GM12872 (cell line): ENCODE data around the gene MPRIP.

Experiments
- TF ChIP-seq, protein P1 (sequence below): IDR thresholded peaks from 3 replicates; pipeline ENCODE4 v1.5.1; 2011; ENCODE audit warnings: low read depth, mild to moderate bottlenecking, low read length, moderate library complexity; ENCODE audit not compliant: insufficient read depth

The MPRIP gene

DNA sequence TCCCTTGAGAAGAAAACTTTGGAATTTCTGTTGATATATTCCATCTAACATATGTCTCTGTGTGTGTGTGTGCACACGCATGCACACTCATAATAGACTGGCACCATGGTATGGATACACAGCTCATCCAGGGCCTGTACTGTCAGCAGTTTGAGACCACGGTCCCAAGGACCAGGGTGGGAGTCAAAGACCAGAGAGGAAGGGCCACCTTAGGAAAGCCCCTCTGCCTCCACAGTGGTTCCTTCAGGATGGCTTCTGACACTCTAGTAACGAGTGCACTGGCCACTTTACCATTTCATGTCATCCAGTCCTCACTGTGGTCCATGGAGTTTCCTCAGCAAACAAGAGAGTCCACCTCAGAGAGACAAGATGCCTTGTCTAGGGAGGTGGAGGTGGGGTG lies 82.1 kb downstream of the MPRIP start:
- TF ChIP-seq, protein P1, sequence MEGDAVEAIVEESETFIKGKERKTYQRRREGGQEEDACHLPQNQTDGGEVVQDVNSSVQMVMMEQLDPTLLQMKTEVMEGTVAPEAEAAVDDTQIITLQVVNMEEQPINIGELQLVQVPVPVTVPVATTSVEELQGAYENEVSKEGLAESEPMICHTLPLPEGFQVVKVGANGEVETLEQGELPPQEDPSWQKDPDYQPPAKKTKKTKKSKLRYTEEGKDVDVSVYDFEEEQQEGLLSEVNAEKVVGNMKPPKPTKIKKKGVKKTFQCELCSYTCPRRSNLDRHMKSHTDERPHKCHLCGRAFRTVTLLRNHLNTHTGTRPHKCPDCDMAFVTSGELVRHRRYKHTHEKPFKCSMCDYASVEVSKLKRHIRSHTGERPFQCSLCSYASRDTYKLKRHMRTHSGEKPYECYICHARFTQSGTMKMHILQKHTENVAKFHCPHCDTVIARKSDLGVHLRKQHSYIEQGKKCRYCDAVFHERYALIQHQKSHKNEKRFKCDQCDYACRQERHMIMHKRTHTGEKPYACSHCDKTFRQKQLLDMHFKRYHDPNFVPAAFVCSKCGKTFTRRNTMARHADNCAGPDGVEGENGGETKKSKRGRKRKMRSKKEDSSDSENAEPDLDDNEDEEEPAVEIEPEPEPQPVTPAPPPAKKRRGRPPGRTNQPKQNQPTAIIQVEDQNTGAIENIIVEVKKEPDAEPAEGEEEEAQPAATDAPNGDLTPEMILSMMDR = no peak

DNA sequence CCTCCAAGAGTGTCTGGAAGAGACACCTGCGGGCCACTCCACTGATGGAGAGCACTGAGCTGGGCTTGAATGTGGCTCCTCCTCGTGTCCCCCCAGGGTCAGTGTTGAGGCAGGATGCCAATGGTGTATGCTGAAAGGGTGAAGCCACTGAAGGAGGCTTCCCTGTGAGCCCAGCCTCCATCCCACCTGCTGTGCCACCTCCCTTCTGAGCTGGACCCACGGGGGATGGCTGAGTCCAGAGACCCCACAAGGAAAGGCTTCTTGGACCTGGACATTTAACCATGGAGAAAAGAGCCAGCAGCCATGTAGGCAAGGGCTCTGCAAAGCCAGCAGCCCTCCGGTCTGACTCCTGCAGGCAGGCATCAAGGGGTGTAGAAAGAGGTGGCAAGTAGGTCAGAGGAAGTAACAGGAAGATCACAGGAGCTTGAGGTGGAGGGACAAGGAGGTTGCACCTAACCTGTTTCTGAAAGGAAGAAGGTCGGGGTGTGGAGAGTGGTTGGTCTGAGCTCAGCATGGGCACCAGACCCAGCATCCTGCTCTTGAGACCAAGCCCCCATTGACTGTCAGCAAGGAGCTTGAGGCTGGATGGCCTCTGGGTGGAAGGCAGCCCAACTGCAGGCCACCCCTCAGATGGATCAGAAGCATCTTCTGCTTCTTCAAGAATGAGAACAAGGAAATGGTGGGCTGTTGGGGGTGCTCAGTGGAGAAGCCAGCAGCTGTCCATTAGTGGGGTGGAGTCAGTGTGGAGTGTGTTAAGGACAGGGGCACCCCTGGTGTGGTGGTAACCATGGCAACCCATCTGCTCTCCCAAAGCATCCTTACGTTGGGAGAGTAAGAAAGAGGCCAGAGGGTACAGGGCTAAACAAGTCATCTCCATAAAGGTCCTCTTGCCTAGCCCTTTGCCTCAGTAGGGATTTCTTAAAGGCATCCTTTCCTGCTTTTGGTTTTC lies 83.2 kb downstream of the MPRIP start:
- TF ChIP-seq, protein P1 = no peak

DNA sequence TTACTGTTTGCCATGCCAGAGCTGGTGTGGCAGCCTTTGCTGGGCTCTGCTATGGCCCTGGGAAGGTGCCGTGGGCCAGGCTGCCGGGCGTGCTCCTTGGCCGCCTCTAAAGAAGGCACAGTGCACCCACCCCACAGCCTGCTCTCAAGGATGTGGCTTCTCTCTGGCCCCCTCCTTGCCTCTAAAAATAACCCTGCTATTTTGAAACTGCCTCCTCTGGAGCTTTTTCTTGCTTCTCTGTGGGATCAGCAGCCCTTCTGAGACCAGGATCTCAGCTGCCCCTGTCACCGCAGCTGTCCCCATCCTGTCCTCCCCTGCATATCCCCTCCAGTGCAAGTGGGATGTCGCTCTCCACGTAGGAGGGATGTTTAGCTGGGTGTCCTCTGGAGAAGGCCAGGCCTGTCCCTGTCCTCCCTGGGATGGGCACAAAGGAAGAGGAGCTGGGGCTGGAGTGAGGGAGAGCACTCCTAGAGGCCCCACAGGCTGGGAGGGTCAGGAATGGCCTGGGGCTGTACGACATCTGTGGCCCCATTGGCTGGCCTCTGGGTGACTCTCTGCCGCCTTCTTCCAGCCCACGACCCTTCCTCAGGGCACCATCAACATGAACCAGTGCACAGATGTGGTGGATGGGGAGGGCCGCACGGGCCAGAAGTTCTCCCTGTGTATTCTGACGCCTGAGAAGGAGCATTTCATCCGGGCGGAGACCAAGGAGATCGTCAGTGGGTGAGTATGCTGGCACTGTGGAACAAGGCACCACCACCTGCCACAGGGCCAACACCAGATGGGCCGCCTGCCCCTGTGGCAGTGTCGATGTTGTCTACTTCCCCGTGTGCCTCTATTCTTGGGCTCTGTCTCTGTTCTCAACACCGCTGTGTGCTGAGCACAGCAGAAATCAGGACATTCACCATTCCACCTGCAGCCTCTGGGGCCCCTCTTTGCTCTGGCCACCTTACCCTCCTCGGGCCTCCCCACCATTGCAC lies 84.2 kb downstream of the MPRIP start:
- TF ChIP-seq, protein P1 = no peak

DNA sequence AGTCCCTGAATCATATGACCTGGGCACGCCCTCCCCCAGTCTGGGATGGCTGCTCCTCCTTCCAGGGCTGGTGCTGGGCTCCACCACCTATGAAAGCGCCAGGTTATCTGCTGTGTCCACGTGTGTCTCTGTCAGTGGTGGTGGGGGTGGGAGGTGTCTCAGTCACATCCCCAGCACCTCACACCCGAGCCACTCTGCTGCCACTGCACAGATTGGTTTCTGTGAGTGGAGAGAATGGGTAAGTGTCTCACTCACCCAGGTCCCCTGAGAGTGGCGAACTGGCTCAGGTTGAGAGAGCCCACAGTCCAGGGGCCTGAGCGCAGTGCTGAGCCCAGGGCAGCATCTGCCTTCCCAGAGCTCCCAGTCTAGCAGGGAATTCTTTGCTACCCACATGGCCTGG lies 84.9 kb downstream of the MPRIP start:
- TF ChIP-seq, protein P1 = no peak

DNA sequence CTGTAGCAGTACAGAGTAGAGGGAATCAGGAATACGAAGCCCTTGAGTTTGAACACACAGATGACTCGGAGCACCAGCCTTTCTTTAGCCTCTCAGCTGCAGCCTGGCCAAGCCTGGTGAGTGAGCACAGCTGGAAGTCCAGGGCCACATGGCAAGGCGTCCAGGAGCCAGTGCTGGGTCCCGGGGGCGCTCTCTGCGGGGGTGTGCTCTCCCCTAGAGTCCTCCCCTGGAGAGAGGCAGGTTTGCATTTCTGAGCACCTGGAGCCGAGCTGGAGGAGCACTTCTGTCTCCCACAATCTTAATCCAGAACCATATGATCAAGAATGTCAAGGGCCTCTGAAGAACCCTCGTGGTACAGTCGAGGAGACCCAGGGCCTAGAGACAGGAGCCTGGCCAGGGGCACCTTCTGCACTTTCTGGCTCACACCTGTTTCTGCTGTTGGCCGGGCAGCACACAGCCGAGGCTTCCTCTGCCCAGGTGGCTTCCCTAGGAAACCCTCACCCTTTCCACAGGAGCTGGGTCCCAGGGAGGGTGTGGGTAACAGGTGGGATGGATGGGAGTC lies 85.6 kb downstream of the MPRIP start:
- TF ChIP-seq, protein P1 = no peak

DNA sequence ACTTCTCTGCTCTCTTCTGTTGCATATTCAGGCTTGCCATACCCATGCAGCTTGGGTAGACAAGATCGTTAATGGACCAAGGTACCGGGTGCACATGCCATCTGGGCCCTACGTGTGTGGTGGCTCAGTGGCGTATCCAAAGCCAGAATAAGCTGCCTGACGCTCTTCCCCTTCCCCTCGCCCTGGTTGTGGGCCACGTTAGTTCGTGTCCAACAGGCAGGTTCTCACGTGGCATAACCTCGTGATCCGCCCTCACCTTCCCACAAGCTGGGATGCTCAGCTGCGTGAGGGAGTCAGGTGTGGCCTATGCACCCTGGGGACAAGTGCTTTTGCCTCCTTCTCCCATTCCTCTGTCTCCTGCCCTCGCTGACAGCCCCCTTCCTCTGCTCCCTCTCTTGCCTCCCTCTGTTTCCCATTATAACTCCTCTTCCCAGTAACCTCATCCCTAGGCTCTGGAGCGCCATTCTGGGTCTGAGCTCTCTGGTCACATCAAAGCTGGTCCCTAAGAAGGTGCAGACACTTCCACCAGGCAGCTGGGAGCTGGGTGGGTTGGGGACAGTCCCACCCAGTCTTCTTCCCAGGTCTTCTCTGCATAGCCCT lies 86.3 kb downstream of the MPRIP start:
- TF ChIP-seq, protein P1 = no peak

DNA sequence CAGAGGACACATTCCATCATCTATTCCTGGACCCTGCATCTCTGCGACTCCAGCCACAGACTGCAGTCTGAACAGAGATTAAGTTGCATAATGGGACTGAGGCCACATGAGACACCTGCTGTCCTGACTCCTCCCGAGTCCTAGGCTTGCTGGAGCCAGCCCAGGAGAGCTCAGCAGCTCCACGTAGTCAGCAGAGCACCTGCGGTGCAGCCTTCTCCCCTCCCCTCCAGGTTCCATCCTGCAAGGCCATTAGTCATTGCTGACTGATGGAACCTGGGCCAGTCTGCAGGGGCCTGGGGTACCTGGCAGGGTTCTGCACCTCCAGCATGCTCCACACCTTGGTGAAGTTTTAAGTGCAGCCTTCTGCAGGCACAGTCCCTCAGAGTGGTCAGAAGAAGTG lies 87.2 kb downstream of the MPRIP start:
- TF ChIP-seq, protein P1 = no peak
